Measurements from ENCODE around the gene ZNF735. TPM values are rescaled to one million over a fixed set of nuclear protein-coding genes. Genes with fewer than 3 reads are reported as not detected.
"Not testable (repeated sequence)": the region's sequence is repeated elsewhere in the genome, so short reads cannot be mapped to it uniquely, and the experiment has no call there.

ZNF735 gene
- total RNA-seq, 1 donor from 2014 or later, result not detected

DNA sequence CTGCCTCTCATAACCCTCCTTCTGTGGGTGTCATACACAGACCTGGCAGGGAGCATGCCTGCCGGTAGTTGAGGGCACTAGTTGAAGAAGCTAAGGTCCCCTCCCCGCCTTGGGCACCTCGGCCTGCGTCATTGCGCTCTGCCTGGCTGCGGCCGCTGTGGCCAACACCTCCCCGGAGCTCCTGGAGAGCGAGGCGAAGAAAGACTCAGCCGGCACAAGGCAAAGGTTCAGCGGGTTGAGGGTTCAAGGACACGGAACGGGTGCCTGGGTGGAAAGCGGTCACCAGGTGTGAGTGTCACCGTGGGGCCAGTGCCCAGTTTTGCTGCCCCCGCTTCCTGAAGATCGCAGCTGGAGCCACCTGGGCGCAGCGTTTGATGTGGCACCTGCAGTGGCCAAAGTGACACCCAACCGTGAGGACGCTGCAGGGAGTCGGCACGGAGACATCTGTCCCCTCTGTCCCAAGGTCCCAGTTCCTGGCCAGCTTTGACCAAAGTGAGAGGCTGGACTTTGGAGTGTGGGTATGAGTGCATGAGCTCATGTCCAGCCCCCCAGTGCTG lies 14.8 kb upstream of the ZNF735 start:
- DNase-seq (ENCODE audit: low read depth), result no peak
- Mint-ChIP-seq H3K9me3 (ENCODE audit: unreplicated experiment) (peaks cover 12% of the 10 kb centered on the region), H3K27me3 (ENCODE audit: low read depth, unreplicated experiment) (no peaks in the 10 kb centered on the region), H3K4me3 (ENCODE audit: unreplicated experiment) (no peak overlapping the region), H3K36me3 (ENCODE audit: low read depth, unreplicated experiment) (no peaks in the 10 kb centered on the region), H3K27ac (ENCODE audit: unreplicated experiment) (no peak overlapping the region), H3K4me1 (ENCODE audit: low read depth, unreplicated experiment) (no peaks in the 10 kb centered on the region)
- Histone ChIP-seq H3K27me3 (ENCODE audit: insufficient read depth, low read length) (no peaks in the 10 kb centered on the region), H3K9me3 (ENCODE audit: insufficient read depth, low read depth, low read length) (peaks cover 14% of the 10 kb centered on the region), H3K4me3 (ENCODE audit: insufficient read depth, low read depth, low read length) (no peak overlapping the region), H3K9ac (ENCODE audit: low read length) (no peak overlapping the region), H4K20me1 (ENCODE audit: insufficient read depth, low read length) (no peaks in the 10 kb centered on the region), H3K4me2 (ENCODE audit: low read length) (no peak overlapping the region), H3K79me2 (ENCODE audit: insufficient read depth, low read length) (no peaks in the 10 kb centered on the region), H3K27ac (ENCODE audit: low read depth, low read length) (no peak overlapping the region), H3K36me3 (ENCODE audit: insufficient read depth, low read length) (no peaks in the 10 kb centered on the region), H3K4me1 (ENCODE audit: insufficient read depth, low read length) (no peaks in the 10 kb centered on the region), H2AFZ (ENCODE audit: low read depth, low read length) (no peak overlapping the region)
- no peak for FAIRE-seq
- TF ChIP-seq, protein P1, sequence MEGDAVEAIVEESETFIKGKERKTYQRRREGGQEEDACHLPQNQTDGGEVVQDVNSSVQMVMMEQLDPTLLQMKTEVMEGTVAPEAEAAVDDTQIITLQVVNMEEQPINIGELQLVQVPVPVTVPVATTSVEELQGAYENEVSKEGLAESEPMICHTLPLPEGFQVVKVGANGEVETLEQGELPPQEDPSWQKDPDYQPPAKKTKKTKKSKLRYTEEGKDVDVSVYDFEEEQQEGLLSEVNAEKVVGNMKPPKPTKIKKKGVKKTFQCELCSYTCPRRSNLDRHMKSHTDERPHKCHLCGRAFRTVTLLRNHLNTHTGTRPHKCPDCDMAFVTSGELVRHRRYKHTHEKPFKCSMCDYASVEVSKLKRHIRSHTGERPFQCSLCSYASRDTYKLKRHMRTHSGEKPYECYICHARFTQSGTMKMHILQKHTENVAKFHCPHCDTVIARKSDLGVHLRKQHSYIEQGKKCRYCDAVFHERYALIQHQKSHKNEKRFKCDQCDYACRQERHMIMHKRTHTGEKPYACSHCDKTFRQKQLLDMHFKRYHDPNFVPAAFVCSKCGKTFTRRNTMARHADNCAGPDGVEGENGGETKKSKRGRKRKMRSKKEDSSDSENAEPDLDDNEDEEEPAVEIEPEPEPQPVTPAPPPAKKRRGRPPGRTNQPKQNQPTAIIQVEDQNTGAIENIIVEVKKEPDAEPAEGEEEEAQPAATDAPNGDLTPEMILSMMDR (IDR thresholded peaks at IDR 0.05; ENCODE audit: insufficient read depth, low read depth, low read length), result no peak
- no peak for TF ChIP-seq EZH2 (IDR thresholded peaks at IDR 0.05; ENCODE audit: insufficient read depth, low read length)

DNA sequence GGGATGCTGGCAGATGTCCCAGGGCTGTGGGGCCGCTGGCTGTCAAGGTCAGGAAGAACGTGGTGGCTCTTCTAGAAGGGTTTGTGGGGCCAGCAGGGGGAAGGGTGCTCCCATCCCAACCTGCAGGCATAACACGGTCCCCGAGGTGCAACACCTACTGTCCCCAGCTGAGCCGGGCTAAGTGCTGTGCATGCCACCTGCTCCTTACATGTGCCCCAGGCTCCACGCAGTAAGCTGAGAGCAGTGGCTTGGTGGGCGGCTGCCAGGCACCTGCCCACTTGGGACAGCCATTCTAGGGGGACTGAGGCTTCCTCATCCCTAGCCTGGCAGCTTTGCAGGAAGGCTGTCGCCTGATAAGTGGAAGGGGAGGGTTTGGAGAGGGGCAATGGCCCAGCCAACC lies 14.2 kb upstream of the ZNF735 start:
- TF ChIP-seq, protein P1 (IDR thresholded peaks at IDR 0.05; ENCODE audit: insufficient read depth, low read depth, low read length), result no peak
- no peak for TF ChIP-seq EZH2 (IDR thresholded peaks at IDR 0.05; ENCODE audit: insufficient read depth, low read length)
- no peak overlapping the region for H2AFZ ChIP-seq (ENCODE audit: low read depth, low read length)
- no peak overlapping the region for H3K4me3 ChIP-seq (ENCODE audit: insufficient read depth, low read depth, low read length)
- DNase-seq (ENCODE audit: low read depth) (no peak), FAIRE-seq (no peak)
- no peak overlapping the region for H3K4me3 Mint-ChIP-seq (ENCODE audit: unreplicated experiment)
- H3K27me3 Mint-ChIP-seq (ENCODE audit: low read depth, unreplicated experiment), result no peaks in the 10 kb centered on the region
- H3K9me3 ChIP-seq (ENCODE audit: insufficient read depth, low read depth, low read length), result peaks cover 13% of the 10 kb centered on the region
- H3K4me2 ChIP-seq (ENCODE audit: low read length), result no peak overlapping the region
- no peaks in the 10 kb centered on the region for H3K4me1 Mint-ChIP-seq (ENCODE audit: low read depth, unreplicated experiment)
- H3K36me3 Mint-ChIP-seq (ENCODE audit: low read depth, unreplicated experiment), result no peaks in the 10 kb centered on the region
- H3K27ac ChIP-seq (ENCODE audit: low read depth, low read length), result no peak overlapping the region
- H4K20me1 ChIP-seq (ENCODE audit: insufficient read depth, low read length), result no peaks in the 10 kb centered on the region
- peaks cover 12% of the 10 kb centered on the region for H3K9me3 Mint-ChIP-seq (ENCODE audit: unreplicated experiment)
- H3K79me2 ChIP-seq (ENCODE audit: insufficient read depth, low read length), result no peaks in the 10 kb centered on the region
- H3K36me3 ChIP-seq (ENCODE audit: insufficient read depth, low read length), result no peaks in the 10 kb centered on the region
- H3K27ac Mint-ChIP-seq (ENCODE audit: unreplicated experiment), result no peak overlapping the region
- H3K4me1 ChIP-seq (ENCODE audit: insufficient read depth, low read length), result no peaks in the 10 kb centered on the region
- no peak overlapping the region for H3K9ac ChIP-seq (ENCODE audit: low read length)
- no peaks in the 10 kb centered on the region for H3K27me3 ChIP-seq (ENCODE audit: insufficient read depth, low read length)

DNA sequence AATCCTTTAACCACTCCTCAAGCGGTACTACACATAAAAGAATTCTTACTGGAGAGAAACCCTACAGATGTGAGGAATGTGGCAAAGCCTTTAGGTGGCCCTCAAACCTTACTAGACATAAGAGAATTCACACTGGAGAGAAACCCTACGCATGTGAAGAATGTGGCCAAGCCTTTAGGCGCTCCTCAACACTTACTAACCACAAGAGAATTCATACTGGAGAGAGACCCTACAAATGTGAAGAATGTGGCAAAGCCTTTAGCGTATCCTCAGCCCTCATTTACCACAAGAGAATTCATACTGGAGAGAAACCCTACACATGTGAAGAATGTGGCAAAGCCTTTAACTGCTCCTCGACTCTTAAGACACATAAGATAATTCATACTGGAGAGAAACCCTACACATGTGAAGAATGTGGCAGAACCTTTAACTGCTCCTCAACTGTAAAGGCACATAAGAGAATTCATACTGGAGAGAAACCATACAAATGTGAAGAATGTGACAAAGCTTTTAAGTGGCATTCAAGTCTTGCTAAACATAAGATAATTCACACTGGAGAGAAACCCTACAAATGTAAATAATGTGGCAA lies 12.8 kb downstream of the ZNF735 start:
- H3K9me3 Mint-ChIP-seq (ENCODE audit: unreplicated experiment), result peaks cover 17% of the 10 kb centered on the region
- FAIRE-seq, result not testable (repeated sequence)

More for the DNA sequence above, 12.8 kb downstream of the ZNF735 start:
- not testable (repeated sequence) for H3K4me3 Mint-ChIP-seq (ENCODE audit: unreplicated experiment); H3K9me3 ChIP-seq (ENCODE audit: insufficient read depth, low read depth, low read length); H3K27ac ChIP-seq (ENCODE audit: low read depth, low read length); H3K4me2 ChIP-seq (ENCODE audit: low read length); H3K4me1 ChIP-seq (ENCODE audit: insufficient read depth, low read length); H3K4me3 ChIP-seq (ENCODE audit: insufficient read depth, low read depth, low read length); H3K27me3 Mint-ChIP-seq (ENCODE audit: low read depth, unreplicated experiment); H4K20me1 ChIP-seq (ENCODE audit: insufficient read depth, low read length); H3K79me2 ChIP-seq (ENCODE audit: insufficient read depth, low read length); H3K27me3 ChIP-seq (ENCODE audit: insufficient read depth, low read length); H3K36me3 ChIP-seq (ENCODE audit: insufficient read depth, low read length); H3K4me1 Mint-ChIP-seq (ENCODE audit: low read depth, unreplicated experiment); H3K9ac ChIP-seq (ENCODE audit: low read length); H3K27ac Mint-ChIP-seq (ENCODE audit: unreplicated experiment); DNase-seq (ENCODE audit: low read depth); H3K36me3 Mint-ChIP-seq (ENCODE audit: low read depth, unreplicated experiment); H2AFZ ChIP-seq (ENCODE audit: low read depth, low read length)
